ENCODE data around the gene DEFB131A. TPM values are rescaled to one million over a fixed set of nuclear protein-coding genes. Genes with fewer than 3 reads are reported as not detected.
"Not testable (repeated sequence)": the region's sequence is repeated elsewhere in the genome, so short reads cannot be mapped to it uniquely, and the experiment has no call there.

DEFB131A gene
- not detected for total RNA-seq
- long read RNA-seq: 0 reads

- ATAC-seq; DNase-seq; intact Hi-C loops (cut with micrococcal nuclease): not testable (repeated sequence)
These were observed at the start of gene DEFB131A for GRCh38 chr4:9444114-9444513. DEFB131A (plus strand) TSS chr4:9444414; CDS start chr4:9444534, 120 bp downstream.

DNA sequence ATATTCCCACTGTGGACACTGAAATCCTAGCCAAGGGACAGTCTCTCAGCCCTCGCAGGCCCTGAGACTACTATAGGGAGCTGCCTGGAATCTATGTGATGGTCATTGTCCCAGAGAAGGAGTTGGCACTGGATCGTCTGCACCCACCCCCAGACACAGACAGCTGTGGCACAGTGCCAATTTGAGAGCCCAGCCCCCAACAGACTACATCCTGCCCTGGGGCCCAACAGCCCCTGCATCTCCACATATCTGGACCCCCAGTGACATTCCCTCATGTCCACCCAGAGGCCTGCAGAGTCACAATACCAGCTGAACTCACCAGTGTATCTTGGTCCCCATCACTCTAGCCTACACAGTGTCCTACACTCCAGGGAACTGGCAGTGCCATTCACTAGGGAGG lies 38.4 kb upstream of the DEFB131A start:
- ATAC-seq; DNase-seq; intact Hi-C loops (cut with micrococcal nuclease): not testable (repeated sequence)

GRCh38 chr4:9406491-9406890 lies 37.7 kb upstream of the DEFB131A start:
- ATAC-seq; intact Hi-C loops (cut with micrococcal nuclease); DNase-seq: not testable (repeated sequence)

GRCh38 chr4:9409793-9410192 lies 34.4 kb upstream of the DEFB131A start:
- intact Hi-C loops (cut with micrococcal nuclease): no loop called here
- DNase-seq: no peak
- no peak for ATAC-seq

DNA sequence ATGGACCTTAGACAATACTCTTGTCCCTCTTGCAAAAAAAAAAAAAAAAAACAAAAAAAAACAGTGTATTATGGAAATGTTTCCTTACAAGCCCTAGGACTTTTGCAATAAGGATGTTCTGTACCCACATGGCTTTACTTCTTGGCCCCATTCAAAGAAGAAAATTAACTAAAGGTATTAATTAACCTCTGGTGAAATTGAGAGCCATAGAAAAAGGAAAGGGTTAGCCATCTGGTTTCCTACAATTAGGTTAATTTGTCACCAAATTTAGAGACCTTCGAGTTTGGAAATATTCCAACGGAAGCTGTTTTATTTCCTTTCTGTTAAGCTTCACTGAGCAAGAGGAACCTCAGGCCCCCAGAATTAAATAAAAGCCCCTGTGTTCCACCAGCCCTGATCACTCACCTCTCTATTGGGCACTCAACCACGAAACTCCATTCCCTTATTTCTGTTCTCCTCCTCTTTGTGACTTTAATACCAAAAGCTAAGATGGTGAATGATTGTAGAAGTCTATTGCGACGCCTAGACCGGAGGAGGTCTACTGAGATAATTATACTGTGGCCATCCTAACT lies 22.2 kb upstream of the DEFB131A start:
- intact Hi-C loops (cut with micrococcal nuclease); DNase-seq; ATAC-seq: not testable (repeated sequence)

GRCh38 chr4:9425916-9426315 lies 18.3 kb upstream of the DEFB131A start:
- not testable (repeated sequence) for ATAC-seq

GRCh38 chr4:9430061-9430460 lies 14.2 kb upstream of the DEFB131A start:
- ATAC-seq; intact Hi-C loops (cut with micrococcal nuclease); DNase-seq: not testable (repeated sequence)

More at GRCh38 chr4:9425916-9426315, 18.3 kb upstream of the DEFB131A start:
- intact Hi-C loops (cut with micrococcal nuclease); DNase-seq: not testable (repeated sequence)

DNA sequence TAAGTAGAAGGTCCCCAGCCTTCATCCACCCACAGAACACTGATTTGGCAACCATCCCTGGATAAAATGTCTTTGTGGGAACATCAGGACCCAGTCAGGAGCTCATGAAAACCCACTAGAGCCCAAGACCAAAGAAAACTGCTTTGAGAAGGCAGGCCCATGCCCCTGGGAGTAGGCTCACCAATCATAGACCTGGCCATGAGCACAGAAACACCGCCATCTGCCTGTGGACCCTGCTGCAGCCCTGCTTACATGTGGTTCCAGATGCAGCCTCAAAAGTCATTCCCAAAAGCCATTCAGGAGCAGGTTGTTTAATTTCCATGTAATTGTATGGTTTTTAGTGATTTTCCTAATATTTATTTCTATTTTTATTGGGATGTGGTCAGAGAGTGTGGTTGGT lies 10.9 kb upstream of the DEFB131A start:
- intact Hi-C loops (cut with micrococcal nuclease): not testable (repeated sequence)

GRCh38 chr4:9436728-9437127 lies 7.5 kb upstream of the DEFB131A start:
- intact Hi-C loops (cut with micrococcal nuclease): not testable (repeated sequence)

More for the DNA sequence above, 10.9 kb upstream of the DEFB131A start:
- not testable (repeated sequence) for ATAC-seq, DNase-seq

GRCh38 chr4:9442355-9442754 lies 1.9 kb upstream of the DEFB131A start:
- intact Hi-C loops (cut with micrococcal nuclease); DNase-seq; ATAC-seq: not testable (repeated sequence)

More at GRCh38 chr4:9436728-9437127, 7.5 kb upstream of the DEFB131A start:
- DNase-seq, ATAC-seq: not testable (repeated sequence)

DNA sequence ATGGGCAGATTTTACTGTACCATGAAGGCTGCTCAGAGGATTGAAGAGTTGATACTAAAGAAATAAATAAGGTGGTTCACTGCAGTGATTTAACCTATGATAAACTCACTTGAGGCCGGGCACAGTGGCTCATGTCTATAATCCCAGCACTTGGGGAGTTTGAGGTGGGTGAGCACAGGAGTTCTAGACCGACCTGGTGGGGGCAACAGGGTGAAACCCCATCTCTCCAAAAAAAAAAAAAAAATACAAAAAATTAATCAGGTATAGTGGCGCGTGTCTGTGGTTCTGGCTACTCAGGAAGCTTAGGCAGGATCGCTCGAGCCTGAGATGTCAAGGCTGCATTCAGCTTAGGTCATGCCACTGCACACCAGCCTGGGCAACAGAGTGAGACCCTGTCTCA lies 467 bp downstream of the DEFB131A start:
- intact Hi-C loops (cut with micrococcal nuclease); ATAC-seq; DNase-seq: not testable (repeated sequence)

DNA sequence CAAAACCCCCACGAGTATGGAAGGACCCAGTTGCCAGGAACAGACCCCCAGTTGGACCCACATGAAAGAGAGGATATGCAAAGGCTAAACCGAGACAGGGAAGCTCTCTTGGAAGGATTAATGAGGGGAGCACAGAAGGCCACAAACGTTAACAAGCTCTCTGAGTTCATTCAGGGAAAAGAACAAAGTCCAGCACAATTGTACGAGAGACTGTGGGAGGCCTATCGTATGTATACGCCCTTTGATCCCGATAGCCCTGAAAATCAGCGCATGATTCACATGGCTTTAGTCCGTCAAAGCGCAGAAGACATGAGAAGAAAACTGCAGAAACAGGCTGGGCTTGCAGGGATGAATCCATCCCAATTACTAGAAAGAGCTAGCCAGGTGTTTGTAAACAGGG lies 8.0 kb downstream of the DEFB131A start:
- ATAC-seq; DNase-seq; intact Hi-C loops (cut with micrococcal nuclease): not testable (repeated sequence)

DNA sequence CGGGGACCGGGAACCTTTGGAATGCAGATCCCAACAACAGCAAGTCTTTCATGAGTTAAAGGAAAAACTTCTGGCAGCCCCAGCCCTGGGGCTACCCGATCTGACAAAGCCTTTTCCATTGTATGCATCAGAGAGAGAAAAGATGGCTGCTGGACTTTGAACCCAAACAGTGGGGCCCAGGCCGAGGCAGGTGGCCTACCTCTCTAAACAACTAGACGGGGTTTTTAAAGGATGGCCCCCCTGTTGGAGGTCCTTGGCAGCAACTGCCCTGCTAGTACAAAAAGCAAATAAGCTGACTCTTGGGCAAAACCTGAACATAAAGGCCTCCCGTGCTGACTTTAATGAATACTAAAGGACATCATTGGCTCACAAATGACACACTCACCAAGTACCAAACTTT lies 10.1 kb downstream of the DEFB131A start:
- ATAC-seq; intact Hi-C loops (cut with micrococcal nuclease); DNase-seq: not testable (repeated sequence)

DNA sequence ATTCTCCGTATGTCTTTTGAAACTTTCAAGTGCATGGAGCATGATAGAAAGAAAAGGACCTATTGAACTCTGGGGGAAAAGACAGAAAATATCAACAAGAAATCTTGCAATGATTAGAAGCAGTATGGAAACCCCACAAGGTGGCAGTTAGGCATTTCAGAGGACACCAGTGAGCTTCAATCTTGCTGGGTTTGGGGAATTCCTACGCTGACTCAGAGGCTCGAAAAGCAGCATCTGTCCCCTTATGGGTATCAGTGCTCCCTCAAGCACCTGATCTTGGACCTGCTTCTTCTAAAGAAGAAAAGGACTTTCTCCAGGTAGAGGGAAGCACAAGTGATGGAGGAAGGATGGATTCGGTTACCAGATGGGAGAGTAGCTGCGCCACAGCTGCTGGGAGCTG lies 10.8 kb downstream of the DEFB131A start:
- intact Hi-C loops (cut with micrococcal nuclease); ATAC-seq; DNase-seq: not testable (repeated sequence)

DNA sequence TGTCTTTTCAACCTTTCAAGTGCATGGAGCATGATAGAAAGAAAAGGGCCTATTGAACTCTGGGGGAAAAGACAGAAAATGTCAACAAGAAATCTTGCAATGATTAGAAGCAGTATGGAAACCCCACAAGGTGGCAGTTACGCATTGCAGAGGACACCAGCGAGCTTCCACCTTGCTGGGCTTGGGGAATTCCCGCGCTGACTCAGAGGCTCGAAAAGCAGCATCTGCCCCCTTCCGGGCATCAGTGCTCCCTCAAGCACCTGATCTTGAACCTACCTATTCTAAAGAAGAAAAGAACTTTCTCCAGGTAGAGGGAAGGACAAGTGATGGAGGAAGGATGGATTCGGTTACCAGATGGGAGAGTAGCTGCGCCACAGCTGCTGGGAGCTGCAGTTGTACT lies 35.3 kb downstream of the DEFB131A start:
- DNase-seq; intact Hi-C loops (cut with micrococcal nuclease); ATAC-seq: not testable (repeated sequence)

GRCh38 chr4:9480066-9480465 lies 35.9 kb downstream of the DEFB131A start:
- DNase-seq; intact Hi-C loops (cut with micrococcal nuclease); ATAC-seq: not testable (repeated sequence)

GRCh38 chr4:9482871-9483270 lies 38.7 kb downstream of the DEFB131A start:
- intact Hi-C loops (cut with micrococcal nuclease); ATAC-seq; DNase-seq: not testable (repeated sequence)

DNA sequence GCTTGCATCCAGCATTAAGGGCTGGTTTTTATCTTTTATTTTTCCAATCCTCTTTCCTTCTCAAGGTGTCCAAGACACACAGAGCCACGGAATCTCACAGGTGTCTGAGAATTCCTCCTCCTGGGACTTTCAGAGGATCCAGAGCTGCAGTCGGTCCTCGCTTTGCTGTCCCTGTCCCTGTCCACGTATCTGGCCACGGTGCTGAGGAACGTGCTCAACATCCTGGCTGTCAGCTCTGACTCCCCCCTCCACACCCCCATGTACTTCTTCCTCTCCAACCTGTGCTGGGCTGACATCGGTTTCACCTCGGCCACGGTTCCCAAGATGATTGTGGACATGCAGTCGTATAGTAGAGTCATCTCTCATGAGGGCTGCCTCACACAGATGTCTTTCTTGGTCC lies 39.5 kb downstream of the DEFB131A start:
- DNase-seq; intact Hi-C loops (cut with micrococcal nuclease); ATAC-seq: not testable (repeated sequence)

GRCh38 chr4:9486880-9487279 lies 42.7 kb downstream of the DEFB131A start:
- DNase-seq; intact Hi-C loops (cut with micrococcal nuclease); ATAC-seq: not testable (repeated sequence)

DNA sequence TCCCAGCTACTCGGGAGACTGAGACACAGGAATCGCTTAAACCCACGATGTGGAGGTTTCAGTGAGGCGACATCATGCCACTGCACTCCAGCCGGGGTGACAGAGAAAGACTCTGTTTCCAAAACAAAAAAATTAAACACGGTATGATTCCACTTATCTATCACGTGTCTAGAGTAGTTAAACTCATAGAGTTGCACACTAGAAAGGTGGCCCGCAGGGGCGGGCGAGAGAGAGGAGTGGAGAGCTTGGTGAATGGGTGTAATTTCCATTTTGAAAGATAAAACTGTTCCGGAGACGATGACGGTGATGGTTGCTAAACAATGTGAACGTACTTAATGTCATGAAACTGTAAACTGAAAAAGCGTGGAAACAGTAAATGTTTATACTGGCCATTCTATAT lies 44.6 kb downstream of the DEFB131A start:
- intact Hi-C loops (cut with micrococcal nuclease); ATAC-seq; DNase-seq: not testable (repeated sequence)

DNA sequence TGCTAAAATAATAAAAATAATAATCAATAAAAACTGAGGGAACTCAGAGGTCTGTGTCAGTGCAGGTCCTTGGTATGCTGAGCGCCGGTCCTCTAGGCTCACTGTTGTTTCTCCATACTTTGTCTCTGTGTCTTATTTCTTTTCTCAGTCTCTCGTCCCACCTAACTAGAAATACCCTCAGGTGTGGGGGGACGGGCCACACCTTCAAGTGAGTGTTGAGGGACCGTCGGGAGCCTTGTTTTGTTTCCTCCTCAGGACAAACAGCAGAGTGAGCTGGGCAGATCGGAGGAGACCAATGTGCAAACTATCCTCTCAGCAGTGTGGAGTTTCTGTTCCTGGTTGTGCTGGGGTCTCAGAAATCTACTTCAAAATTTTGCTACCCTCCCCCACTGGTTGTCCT lies 46.3 kb downstream of the DEFB131A start:
- intact Hi-C loops (cut with micrococcal nuclease); DNase-seq; ATAC-seq: not testable (repeated sequence)
